GM23248 (cell line): ENCODE results near the gene TMEM163. TPM values are rescaled to one million over a fixed set of nuclear protein-coding genes. Genes with fewer than 3 reads are reported as not detected.

Source experiments
- DNase-seq: peaks from one replicate; pipeline ENCODE4 v3.0.0-alpha.2; 2015
- H2AFZ ChIP-seq: fragments of 200-600 bp; sonication (generic); 2 replicates; pipeline ENCODE4 v1.6.1; 2016; ENCODE audit warnings: antibody characterized with exemption
- H3F3A ChIP-seq: fragments of 200-600 bp; sonication (generic); 2 replicates; pipeline ENCODE4 v1.6.1; 2016; ENCODE audit warnings: mild to moderate bottlenecking, antibody characterized with exemption, mixed run types; ENCODE audit not compliant: insufficient read depth
- H3K27ac ChIP-seq: fragments of 200-600 bp; sonication (generic); 2 replicates; pipeline ENCODE4 v1.5.1; 2016; ENCODE audit warnings: mild to moderate bottlenecking
- H3K27me3 ChIP-seq: fragments of 200-600 bp; sonication (generic); replicated peaks from 2 replicates; pipeline ENCODE4 v1.6.1; 2016; ENCODE audit warnings: mild to moderate bottlenecking; ENCODE audit not compliant: insufficient read depth
- H3K36me3 ChIP-seq: fragments of 200-600 bp; sonication (generic); 2 replicates; pipeline ENCODE4 v1.6.1; 2016; ENCODE audit warnings: low read depth, mild to moderate bottlenecking
- H3K4me1 ChIP-seq: fragments of 200-600 bp; sonication (generic); 2 replicates; pipeline ENCODE4 v1.6.1; 2016; ENCODE audit warnings: mild to moderate bottlenecking; ENCODE audit not compliant: insufficient read depth
- H3K4me2 ChIP-seq: fragments of 200-600 bp; sonication (generic); one replicate; pipeline ENCODE4 v1.6.1; 2016; ENCODE audit warnings: mild to moderate bottlenecking; ENCODE audit not compliant: unreplicated experiment
- H3K4me3 ChIP-seq: fragments of 200-600 bp; sonication (generic); 2 replicates; pipeline ENCODE4 v1.5.1; 2016; ENCODE audit warnings: mild to moderate bottlenecking
- H3K79me2 ChIP-seq: fragments of 200-600 bp; sonication (generic); 2 replicates; pipeline ENCODE4 v1.6.1; 2016; ENCODE audit warnings: mild to moderate bottlenecking; ENCODE audit not compliant: insufficient read depth
- H3K9ac ChIP-seq: fragments of 200-600 bp; sonication (generic); 2 replicates; pipeline ENCODE4 v1.6.1; 2016; ENCODE audit warnings: mild to moderate bottlenecking
- H3K9me2 ChIP-seq: fragments of 200-600 bp; sonication (generic); 2 replicates; pipeline ENCODE4 v1.6.1; 2016; ENCODE audit warnings: mixed run types, mild to moderate bottlenecking, moderate library complexity; ENCODE audit not compliant: insufficient read depth
- H3K9me3 ChIP-seq: fragments of 200-600 bp; sonication (generic); one replicate; pipeline ENCODE4 v1.6.1; 2017; ENCODE audit warnings: low read depth
- H4K20me1 ChIP-seq: fragments of 200-600 bp; sonication (generic); 2 replicates; pipeline ENCODE4 v1.6.0; 2016; ENCODE audit not compliant: insufficient read depth
- EZH2 ChIP-seq: fragments of 200-600 bp; sonication (generic); IDR thresholded peaks from 2 replicates; pipeline ENCODE4 v1.6.1; 2018; ENCODE audit warnings: antibody characterized with exemption, mild to moderate bottlenecking; ENCODE audit not compliant: insufficient read depth, poor library complexity, severe bottlenecking
- EZH2phosphoT487 ChIP-seq: fragments of 200-600 bp; sonication (generic); IDR thresholded peaks from 2 replicates; pipeline ENCODE4 v1.6.1; 2018; ENCODE audit warnings: antibody characterized with exemption, moderate library complexity, mild to moderate bottlenecking, low read depth; ENCODE audit not compliant: insufficient read depth
- WGBS, 2 experiments: methylation state at CpG; one replicate each; pipeline ENCODE4 v1.1.6; 2015 to 2017; ENCODE audit warnings: low lambda C conversion rate in 2 of 2, low coverage in 1 of 2; ENCODE audit errors: missing lambda C conversion rate in 2 of 2; 5-methylcytosine and 5-hydroxymethylcytosine counted together
- in situ Hi-C: fragments of 300-500 bp; cut with MboI; formaldehyde crosslinking; loops from 2 replicates; pipeline ENCODE4 v1.15.0; 2020
- polyA plus RNA-seq: library from polyadenylated mRNA; unstranded; fragments of >200 nt; fragmentation: Nextera tagmentation; extraction: Ambion mirVana; gene quantifications from 2 replicates; pipeline ENCODE4 v1.2.1, GENCODE V29; 2016
- total RNA-seq: library from RNA; depleted of rRNA; stranded (reverse); fragments of >200 nt; shearing (Covaris generic); gene quantifications from 2 replicates; pipeline ENCODE4 v1.2.3, GENCODE V29; 2014

Gene TMEM163
- total and polyA plus RNA-seq, 2 experiments from 2014 or later = not detected

GRCh38 chr2:134700730-134701129, 18.1 kb downstream of the TMEM163 start:
- Histone ChIP-seq H3K36me3 (no peaks in the 10 kb centered on the region), H4K20me1 (no peaks in the 10 kb centered on the region), H3K27ac (no peak overlapping the region), H3K9me2 (no peaks in the 10 kb centered on the region; the same call in 1 of the 2 replicates), H3F3A (no peaks in the 10 kb centered on the region), H3K4me3 (no peak overlapping the region), H3K4me1 (no peaks in the 10 kb centered on the region), H3K4me2 (no peak overlapping the region), H3K9ac (no peak overlapping the region), H3K27me3 (no peaks in the 10 kb centered on the region), H3K79me2 (no peaks in the 10 kb centered on the region), H3K9me3 (no peaks in the 10 kb centered on the region), H2AFZ (no peak overlapping the region)
- 20 to 22% methylated on average over 5 of the region's 5 CpGs for WGBS, 2 experiments
- no peak for DNase-seq
- TF ChIP-seq EZH2 = no peak
- no peak for TF ChIP-seq EZH2phosphoT487
- in situ Hi-C loops = no loop called here

DNA sequence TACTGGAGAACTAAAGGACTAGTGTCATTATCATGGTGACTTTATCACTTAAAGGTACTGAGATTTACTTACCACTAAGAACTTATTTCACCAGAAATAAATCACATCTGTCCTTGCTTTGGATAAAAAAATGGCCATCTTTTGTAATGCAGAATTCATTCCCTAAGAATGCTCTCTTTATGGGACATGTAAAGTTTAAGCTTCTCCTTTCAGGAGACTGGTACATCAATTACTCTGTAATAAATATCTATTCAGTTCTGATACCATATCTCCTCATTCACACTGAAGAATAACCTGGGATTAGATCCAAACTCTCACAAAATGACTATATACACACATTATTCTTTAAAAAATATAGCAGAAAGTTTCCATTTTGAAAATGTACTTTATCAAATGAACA, 24.4 kb downstream of the TMEM163 start:
- DNase-seq = no peak
- H3K36me3 ChIP-seq = no peaks in the 10 kb centered on the region
- in situ Hi-C loops = no loop called here

GRCh38 chr2:134693359-134694330, 25.2 kb downstream of the TMEM163 start:
- no peak overlapping the region for H3K27ac ChIP-seq
- WGBS, 2 experiments = 22 to 23% methylated on average over 6 of the region's 6 CpGs
- TF ChIP-seq EZH2 (no peak), EZH2phosphoT487 (no peak)

More for the DNA sequence above, 24.4 kb downstream of the TMEM163 start:
- TF ChIP-seq EZH2 (no peak), EZH2phosphoT487 (no peak)
- H3K9me2 ChIP-seq = no peaks in the 10 kb centered on the region; the same call in 1 of the 2 replicates
- no peaks in the 10 kb centered on the region for H3K4me1 ChIP-seq
- H4K20me1 ChIP-seq = no peaks in the 10 kb centered on the region
- H3F3A ChIP-seq = no peaks in the 10 kb centered on the region
- no peak overlapping the region for H2AFZ ChIP-seq
- H3K4me2 ChIP-seq = no peak overlapping the region
- H3K4me3 ChIP-seq = no peak overlapping the region
- H3K9ac ChIP-seq = no peak overlapping the region
- no peak overlapping the region for H3K27ac ChIP-seq
- no peaks in the 10 kb centered on the region for H3K79me2 ChIP-seq
- H3K9me3 ChIP-seq = no peaks in the 10 kb centered on the region
- H3K27me3 ChIP-seq = no peaks in the 10 kb centered on the region

DNA sequence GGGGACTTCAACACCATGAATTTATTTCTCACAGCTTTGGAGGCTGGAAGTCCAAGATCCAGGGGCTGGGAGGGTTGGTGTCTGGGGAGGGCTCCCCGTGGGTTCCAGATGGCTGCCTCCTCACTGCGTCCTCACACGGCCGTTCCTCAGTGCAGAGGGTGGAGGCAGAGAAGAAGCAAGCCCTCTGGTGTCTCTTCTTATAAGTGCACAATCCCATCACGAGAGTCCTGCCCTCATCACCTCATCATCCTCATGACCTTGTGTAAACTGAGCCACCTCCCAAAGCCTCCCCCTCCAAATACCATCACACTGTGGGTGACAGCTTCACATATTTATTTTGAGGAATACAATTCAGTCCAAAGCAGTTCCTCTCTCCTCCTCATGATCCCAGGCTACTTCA, 26.3 kb downstream of the TMEM163 start:
- in situ Hi-C loops = no loop called here
- no peak for DNase-seq
- no peaks in the 10 kb centered on the region for H3F3A ChIP-seq

More at GRCh38 chr2:134693359-134694330, 25.2 kb downstream of the TMEM163 start:
- Histone ChIP-seq H3K4me3 (no peak overlapping the region), H3K79me2 (no peaks in the 10 kb centered on the region), H3F3A (no peaks in the 10 kb centered on the region), H3K9ac (no peak overlapping the region), H3K9me2 (no peaks in the 10 kb centered on the region; the same call in 1 of the 2 replicates), H3K9me3 (no peaks in the 10 kb centered on the region), H3K4me2 (no peak overlapping the region), H3K4me1 (no peaks in the 10 kb centered on the region), H3K27me3 (no peaks in the 10 kb centered on the region), H4K20me1 (no peaks in the 10 kb centered on the region), H3K36me3 (no peaks in the 10 kb centered on the region), H2AFZ (no peak overlapping the region)
- DNase-seq = no peak
- in situ Hi-C loops = no loop called here

More for the DNA sequence above, 26.3 kb downstream of the TMEM163 start:
- H3K4me1 ChIP-seq = no peaks in the 10 kb centered on the region
- no peaks in the 10 kb centered on the region for H3K9me3 ChIP-seq
- H3K9ac ChIP-seq = no peak overlapping the region
- no peak overlapping the region for H3K4me2 ChIP-seq
- no peak overlapping the region for H3K4me3 ChIP-seq
- H3K27me3 ChIP-seq = no peaks in the 10 kb centered on the region
- 2 to 7% methylated on average over 5 of the region's 5 CpGs for WGBS, 2 experiments
- H3K9me2 ChIP-seq = no peaks in the 10 kb centered on the region; the same call in 1 of the 2 replicates
- H3K27ac ChIP-seq = no peak overlapping the region
- H2AFZ ChIP-seq = no peak overlapping the region
- no peak for TF ChIP-seq EZH2phosphoT487
- no peak for TF ChIP-seq EZH2
- no peaks in the 10 kb centered on the region for H3K36me3 ChIP-seq
- H3K79me2 ChIP-seq = no peaks in the 10 kb centered on the region
- H4K20me1 ChIP-seq = no peaks in the 10 kb centered on the region
